ENCODE measurements around the gene ZNF710.

GRCh38 chr15:90015294-90015693, 14.2 kb downstream of the ZNF710 start:
- no peak for TF ChIP-seq CTCF (IDR thresholded peaks at IDR 0.05)
- no peak for TF ChIP-seq POLR2A (IDR thresholded peaks at IDR 0.05)
- no peak for TF ChIP-seq EP300 (IDR thresholded peaks at IDR 0.05; ENCODE audit: low read depth)
- TF ChIP-seq POLR2AphosphoS5 (IDR thresholded peaks at IDR 0.05): no peak
